HG03342 (cell line): ENCODE results near the gene DNAJC30.
"Not testable (repeated sequence)": the region's sequence is repeated elsewhere in the genome, so short reads cannot be mapped to it uniquely, and the experiment has no call there.

Experiments used
- ATAC-seq: cut with Tn5 transposase; IDR thresholded peaks from one replicate; pipeline ENCODE4 v1.9.1; 2021; ENCODE audit warnings: mild to moderate bottlenecking, moderate library complexity; ENCODE audit not compliant: unreplicated experiment

Gene DNAJC30

DNA sequence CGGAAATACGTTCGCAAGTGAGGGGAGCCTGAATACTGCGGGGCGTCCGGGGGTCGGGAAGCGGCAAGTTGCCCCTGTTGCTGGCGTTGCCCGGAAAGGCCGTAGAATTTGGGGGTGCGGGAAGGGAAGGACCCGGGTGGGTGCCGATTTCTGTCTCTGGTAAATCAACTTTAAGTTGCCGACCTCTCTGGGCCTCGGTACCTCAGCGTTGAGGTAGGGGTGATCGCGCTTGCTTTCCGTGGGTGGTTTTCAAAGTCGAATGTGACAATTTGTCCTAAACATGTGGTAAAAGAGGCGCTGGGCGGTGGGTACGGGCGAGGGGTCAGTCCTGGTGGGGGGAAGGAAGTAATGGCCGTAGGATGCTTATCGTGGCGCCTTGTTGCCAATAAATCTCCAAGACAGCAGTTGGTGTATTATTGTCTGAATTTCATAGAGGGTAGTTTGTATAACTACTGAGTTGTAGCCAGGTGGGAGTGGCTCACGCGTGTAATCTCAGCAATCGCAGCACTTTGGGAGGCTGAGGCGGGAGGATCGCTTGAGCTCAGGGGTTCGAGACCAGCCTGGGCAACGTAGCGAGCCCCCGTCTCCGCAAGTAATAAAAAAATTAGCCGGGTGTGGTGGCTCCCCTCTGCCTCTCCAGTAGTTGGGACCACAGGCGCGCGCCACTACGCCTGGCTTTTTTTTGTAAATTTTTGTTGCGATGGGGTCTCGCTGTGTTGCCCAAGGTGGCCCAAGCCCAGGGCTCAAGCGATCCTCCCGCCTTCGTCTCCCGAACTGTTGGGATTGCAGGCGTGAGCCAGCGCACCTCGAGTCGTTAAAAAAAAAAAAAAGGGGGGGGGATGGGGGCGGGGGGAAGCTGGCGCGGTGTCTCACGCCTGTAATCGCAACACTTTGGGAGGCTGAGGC is 788 bp upstream of the DNAJC30 start:
- ATAC-seq = peak; percentile 8

DNA sequence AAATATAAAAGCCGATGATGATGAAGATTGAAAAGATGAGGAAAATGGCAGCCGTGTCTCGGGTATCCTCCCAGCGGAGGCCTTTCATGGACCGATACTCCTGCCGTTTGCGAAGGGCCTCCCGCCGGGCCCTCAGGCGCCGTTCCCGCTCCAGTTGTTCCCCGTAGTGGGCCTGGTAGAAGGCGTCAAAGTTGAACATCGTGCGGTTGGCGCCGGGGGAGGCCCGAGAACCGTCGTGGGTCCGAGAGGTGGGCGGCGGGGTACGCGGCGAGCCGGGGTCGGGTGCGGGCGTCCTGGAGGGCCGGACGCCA is 553 bp downstream of the DNAJC30 start:
- no peak for ATAC-seq

DNA sequence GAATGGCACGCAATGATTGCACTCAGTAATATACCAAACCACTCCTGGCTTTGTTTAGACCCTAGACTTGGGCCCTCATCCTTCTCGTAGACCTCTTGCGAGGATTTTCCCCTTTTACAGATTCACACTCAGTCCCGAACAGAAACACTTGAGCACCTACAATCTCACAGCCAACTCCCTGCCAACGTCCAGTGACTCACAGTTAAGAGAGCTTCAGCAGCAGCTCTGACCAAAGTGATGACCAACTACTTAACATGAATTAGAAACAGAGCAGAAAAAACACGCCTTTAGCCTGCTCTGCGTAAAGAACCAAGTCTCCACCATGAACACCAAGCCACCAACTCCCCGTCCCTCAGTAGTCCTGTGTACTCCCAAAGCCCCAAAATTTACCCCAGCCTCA is 2.2 kb downstream of the DNAJC30 start:
- no peak for ATAC-seq

DNA sequence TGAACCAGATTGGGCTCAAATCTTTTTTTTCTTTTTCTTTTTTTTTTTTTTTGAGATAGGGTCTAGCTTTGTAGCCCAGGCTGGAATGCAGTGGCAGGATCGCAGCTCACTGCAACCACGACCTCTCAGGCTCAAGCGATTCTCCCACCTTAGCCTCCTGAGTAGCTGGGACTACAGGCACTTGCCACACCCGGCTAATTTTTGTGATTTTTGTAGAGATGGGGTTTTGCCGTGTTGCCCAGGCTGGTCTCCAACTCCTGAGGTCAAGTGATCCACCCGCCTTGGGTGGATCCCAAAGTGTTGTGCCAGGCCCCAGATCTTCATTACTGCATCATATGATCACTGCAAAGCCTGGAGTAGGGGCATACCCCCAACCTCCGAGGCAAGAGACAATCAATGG is 2.8 kb downstream of the DNAJC30 start:
- ATAC-seq = no peak

DNA sequence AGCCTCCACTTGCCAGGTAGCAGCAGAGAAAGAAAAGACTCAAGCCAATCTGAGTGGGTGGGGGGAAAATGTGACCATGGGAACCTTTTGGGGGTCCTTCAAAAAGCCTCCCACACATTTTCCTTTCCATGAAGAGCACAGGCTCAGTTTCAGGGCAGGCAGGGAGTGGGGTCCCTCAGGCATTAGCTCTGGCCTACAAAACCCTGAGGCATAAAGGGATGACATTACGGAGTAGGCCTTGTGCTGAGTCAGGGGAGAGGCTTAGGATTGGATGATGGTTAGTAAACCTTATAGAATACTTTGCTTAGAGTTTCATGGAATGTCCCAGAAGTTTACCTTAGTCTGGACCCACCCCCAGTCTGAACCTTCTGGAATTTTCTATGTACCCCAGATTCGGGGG is 3.5 kb downstream of the DNAJC30 start:
- no peak for ATAC-seq

DNA sequence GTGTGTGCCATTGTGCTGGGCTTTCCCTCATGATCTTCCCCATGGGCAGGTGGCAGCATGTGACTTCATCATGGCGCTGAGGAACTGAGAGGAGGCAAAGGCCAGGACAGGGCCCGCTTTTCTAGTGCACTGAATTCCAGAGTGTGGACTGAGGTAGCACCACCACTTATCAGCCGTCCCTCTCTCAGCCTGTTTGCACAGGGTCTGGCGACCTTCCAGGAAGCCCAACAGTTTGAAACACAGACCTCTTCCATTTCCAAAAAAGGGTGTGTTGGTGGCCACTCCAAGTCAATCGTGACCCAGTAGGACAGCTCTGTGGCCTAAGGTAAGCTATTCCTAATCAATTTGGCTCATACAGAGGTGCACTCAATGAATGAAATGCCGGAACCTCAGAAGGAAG is 4.4 kb downstream of the DNAJC30 start:
- ATAC-seq = no peak

DNA sequence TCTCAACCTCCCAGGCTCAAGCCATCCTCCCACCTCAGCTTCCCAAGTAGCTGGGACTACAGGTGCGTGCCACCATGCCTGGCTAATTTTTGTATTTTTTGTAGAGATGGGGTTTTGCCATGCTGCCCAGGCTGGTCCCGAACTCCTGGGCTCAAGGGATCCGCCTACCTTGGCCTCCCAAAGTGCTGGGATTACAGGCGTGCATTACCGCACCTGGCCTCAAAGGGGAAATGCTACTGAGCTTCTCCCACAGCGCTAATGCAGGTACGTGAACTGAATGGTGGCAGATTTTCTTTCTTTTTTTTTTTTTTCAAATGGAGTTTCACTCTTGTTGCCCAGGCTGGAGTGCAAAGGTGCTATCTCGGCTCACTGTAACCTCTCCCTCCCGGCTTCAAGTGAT is 7.2 kb downstream of the DNAJC30 start:
- ATAC-seq = not testable (repeated sequence)

DNA sequence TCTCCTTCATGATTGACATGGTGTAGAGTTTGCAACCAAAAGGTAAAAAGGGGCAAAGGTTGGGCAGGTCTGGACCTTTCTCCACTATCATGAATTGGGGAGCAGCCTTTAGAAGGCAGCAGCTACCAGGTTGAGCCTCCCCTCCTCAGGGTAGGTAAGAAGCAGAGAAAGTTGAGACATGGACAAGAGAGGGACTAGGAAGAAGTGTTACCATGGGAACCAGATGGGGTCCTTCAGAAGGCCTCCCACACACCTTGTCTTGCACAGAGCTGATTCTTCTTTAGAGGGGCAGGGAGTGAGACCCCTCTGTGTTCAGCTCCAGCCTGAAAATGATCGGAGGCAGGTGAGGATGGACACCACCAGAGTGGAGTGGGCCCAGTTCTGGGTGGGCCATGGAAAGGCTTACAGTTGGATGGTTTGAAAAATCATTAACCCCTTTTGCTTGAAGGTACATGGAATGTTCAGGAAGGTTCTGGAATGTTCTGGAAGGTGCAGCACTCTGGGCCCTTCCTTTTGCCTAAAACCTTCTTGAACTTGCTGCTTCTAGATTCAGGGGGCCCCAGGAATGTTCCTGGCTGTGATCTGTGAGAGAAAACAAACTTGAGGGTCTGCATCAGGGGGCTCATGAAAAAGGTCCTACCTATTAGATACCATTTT is 8.7 kb downstream of the DNAJC30 start:
- ATAC-seq = no peak

DNA sequence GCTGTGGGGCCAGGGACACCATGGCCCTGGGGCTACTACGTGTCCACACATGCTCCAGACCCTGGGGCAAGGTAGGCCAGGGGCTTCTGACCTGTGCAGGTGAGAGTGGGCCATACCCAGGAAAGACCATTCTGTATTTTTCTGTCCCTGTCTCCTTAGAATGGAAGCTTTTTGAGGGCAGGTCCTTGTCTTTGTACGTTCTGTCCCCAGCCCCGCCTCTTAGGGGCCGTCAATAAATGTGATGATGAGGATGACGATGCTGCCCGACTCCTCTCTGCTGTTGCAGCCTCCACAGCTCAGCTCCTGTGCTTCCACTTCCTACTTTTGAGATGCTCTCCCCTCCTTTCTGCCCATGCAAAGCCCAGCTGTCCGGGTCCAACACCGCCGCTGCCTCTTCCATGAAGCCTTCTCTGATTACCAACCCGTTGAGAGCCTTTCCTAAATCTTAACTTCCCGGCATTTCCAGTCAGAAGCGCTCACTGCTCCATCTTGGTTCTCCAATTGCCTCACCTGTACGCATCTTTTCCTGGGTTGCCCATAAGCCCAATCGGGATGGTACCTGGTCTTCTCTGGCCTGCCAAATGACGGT is 11.3 kb downstream of the DNAJC30 start:
- no peak for ATAC-seq

DNA sequence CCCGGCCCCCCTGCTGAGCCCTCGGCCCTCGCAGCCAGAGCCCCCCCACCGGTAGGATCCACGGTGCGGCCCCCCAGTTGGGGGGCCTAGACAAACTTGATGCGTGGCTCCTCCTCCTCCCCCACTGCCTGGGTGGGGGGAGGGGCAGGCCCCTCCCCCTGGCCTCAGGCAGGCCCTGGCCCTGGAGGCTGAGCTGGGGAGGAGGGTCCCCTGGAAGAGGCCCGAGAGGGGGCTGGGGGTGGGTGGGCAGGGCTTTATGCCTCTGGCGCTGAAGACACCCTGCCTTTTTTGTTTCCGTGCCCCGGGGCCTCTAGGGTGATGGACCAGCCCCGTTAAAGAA is 12.0 kb downstream of the DNAJC30 start:
- ATAC-seq = no peak

DNA sequence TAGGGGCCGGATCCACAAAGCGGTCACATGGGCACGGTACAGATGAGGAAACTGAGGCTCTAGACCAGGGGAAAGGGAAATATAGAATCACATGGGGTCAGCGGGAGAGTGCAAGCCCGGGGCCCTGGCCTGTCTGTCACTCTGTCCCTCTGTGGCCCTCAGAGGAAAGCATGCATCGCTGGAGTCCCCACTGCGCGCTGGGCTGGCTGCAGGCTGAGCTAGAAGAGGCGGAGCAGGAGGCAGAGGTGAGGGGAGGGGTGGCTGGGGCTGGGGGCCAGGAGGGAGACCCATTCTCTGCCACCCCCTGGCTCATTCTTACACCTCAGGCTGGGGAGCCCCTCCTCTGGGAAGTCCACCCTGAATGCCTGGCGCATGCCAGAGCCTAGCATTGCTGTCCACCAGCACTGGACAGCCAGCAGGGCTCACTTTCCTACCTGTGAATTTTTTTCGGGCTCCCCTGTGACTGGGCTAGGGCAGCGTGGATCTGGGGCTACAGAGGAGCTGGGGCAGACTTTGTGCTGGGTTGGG is 13.3 kb downstream of the DNAJC30 start:
- no peak for ATAC-seq

DNA sequence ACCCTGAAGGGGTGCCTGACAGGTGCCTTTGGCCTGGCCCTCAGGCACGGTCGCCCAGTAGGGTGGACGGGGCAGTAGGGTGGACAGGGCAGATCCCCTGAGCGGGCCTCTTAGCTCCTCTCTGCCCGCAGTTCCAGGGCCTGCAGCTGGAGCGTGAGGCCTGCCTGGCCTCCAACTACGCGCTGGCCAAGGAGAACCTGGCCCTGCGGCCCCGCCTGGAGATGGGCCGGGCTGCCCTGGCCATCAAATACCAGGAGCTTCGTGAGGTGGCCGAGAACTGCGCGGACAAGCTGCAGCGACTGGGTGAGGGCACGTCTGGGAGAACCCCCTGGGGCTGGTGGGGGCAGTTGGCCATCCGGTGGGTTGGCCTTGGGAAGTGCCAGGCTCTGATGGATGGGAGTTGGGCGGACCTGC is 14.0 kb downstream of the DNAJC30 start:
- no peak for ATAC-seq

DNA sequence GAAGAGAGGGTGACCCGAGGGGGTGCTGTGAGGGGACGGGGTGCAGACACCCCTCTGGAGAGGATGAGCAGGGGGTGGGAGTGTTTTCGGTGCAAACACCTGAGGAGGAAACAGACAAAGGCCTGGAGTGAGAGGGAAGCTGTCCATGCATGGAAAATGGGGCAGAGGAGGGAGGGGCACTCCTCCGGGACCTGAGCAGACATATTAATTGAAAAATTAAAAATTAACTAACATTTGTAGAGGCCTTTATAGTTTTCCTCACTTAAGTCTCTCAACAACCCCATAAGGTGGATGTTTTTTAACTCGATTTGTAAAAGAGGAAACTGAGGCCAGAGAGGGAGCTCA is 14.4 kb downstream of the DNAJC30 start:
- no peak for ATAC-seq

DNA sequence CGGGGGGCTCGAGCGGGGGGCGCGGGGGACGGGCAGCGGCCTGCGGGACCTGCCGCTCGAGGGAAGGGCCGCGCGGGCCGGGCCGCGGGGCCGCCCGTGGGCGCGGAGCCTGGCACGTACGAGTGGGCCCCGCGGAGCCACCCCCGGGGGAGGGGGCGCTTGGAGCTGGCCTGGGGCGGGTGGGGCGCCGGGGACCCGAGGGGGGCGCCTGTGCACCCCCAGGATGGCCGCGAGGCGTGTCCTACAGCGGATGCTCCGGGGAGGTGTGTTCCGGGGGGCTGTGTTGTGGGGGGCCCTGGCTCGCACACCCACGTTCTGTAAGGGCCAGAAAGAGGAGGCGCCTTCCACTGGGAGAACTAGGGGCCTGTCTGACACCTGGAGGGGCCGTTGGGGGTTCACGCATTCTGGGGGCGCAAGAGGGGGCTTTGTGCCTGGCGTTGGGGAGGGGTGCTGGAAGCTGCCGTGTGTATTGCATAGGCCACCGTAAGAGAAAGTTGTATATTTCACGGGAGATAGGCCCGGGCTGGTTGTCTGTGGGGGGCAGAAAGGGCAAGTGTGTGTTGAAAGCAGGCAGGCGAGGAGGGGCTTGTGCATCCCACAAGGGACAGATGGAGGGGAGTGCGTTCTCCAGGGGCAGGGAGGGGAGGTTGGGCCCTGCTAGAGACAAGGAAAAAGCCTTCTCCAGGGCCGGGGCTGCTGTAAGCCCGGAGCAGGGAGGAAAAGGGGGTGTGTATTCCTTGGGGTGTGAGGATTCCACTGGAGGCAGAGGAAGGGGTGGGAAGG is 15.0 kb downstream of the DNAJC30 start:
- no peak for ATAC-seq

DNA sequence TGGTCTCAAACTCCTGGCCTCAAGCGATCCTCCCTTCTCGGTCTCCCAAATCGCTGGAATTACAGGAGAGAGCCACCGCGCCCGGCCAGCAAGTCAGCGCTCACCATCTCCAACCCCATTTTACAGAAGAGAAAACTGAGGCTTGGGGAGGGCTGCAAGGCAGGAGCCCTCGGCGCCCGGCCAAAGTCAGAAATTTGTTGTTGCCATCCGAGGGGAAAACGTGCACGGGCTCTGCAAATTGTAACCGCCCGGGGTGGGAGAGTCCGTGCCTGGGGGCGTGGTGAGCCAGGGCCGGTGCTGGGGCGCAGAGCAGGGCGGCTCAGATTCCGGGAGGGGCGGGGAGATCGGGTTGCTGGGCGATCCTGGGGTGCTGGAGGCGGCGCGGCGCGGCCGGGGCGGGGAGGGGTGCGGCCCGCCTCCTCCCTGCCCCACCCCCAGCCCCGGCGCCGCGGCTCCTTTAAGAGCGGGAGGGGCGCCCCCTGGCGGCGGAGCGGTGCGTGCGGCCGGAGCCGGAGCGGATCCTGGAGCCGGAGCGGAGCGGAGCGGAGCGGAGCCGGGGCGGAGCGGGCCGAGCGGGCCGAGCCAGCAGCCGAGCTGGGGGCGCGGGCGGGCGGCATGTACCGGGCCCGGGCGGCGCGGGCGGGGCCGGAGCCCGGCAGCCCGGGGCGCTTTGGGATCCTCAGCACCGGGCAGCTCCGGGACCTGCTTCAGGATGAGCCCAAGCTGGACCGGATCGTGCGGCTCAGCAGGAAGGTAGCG is 15.7 kb downstream of the DNAJC30 start, which contains the start of gene VPS37D:
Gene VPS37D (plus strand): TSS at position 488 of the 759 bp plus-strand sequence. CDS start 128 bp downstream, at position 616.
- ATAC-seq = peak; percentile 94

DNA sequence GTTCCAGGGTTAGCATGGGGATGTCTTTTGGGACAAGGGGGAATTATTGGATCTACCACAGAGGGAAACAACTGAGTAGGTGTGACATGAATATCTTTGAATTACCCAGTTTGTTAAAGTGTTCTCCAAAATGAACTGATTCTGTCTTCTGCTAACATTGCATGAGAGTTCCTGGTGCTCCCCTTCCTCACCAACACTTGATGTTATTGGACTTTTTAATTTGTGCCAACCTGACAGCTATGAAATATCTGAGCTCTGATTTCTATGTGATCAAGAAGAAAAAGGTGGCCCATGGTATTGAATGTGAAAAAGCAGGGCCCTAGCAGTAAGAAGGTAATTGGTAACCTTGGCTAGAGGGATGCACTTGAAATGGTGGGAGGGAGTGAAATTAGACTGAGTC is 20.2 kb downstream of the DNAJC30 start:
- ATAC-seq = no peak

DNA sequence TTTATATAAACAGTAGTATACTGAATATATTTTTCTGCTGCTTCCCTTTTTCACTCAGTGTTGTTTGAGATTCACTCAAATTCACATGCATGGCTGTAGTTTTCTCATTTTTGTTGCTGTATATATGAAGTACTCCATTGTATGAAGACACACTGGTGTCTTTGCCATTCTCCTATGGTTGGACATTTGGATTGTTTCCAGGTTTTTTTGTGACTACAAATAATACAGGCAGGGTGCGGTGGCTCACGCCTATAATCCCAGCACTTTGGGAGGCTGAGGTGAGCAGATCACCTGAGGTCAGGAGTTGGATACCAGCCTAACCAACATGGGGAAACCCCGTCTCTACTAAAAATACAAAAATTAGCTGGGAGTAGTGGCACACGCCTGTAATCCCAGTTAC is 22.7 kb downstream of the DNAJC30 start:
- not testable (repeated sequence) for ATAC-seq

DNA sequence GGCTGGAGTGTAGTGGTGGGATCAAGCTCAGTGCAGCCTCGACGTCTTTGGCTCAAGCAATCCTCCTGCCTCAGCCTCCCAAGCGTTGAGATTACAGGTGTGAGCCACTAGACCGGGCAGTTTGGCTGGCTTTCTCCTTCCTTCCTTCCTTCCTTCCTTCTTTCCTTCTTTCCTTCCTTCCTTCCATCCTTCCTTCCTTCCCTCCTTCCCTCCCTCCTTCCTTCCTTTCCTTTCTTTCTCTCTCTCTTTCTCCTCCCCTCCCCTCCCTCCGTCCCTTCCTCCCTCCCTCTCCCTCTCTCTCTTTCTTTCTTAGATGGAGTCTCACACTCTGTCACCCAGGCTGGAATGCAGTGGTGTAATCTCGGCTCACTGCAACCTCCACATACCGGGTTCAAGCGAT is 23.3 kb downstream of the DNAJC30 start:
- ATAC-seq = no peak

DNA sequence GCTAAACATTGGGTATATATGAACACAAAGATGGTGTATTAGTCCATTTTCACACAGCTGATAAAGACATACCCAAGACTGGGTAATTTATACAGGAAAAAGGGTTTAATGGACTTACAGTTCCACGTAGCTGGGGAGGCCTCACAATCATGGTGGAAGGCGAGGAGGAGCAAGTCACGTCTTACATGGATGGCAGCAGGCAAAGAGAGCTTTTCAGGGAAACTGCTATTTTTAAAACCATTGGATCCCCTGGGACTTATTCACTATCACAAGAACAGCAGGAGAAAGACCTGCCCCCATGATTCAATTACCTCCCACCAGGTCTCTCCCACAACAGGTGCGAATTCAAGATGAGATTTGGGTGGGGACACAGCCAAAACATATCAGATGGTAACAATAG is 27.9 kb downstream of the DNAJC30 start:
- ATAC-seq = not testable (repeated sequence)

DNA sequence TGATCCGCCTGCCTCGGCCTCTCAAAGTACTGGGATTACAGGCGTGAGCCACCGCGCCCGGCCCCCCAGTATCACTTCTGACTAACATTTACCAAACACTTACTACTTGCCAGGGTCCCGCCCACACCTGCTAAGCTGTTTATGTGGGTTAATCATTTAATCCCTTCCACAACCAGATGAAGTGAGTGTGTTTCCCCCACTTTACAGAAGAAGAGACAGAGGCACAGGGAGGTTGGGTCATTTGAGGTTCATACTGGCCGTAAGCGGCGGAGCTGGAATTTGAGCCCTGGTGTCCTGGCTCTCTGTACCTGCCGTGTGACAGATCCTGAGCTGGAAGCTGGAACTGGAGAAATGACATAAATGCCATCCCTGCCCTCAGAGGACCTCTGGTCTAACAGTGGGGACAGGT is 30.7 kb downstream of the DNAJC30 start:
- no peak for ATAC-seq
